Measurements from ENCODE around the gene ADGRG6. TPM values are rescaled to one million over a fixed set of nuclear protein-coding genes. Genes with fewer than 3 reads are reported as not detected.

Gene ADGRG6
- polyA plus RNA-seq, 1 experiment: 25.4 TPM

DNA sequence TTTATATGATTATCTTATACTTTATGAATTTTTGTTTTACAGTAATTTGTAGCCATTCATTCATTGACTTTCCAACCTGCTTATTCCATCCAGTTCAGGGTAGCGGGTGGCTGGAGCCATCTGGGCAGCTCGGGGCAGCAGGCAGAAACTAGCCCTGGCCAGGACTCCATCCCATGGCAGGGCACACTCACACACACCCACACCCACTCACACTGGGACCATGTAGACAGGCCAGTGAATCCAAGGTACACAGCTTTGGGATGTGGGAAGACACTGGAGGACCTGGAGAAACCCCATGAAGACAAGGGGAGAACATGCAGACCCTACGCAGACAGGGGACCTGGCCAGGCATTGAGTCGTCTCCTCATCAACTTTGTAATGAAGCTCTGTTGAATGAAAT lies 84.8 kb downstream of the ADGRG6 start:
- POLR2A ChIA-PET: no interaction called here
- Histone ChIP-seq H3K4me3 (ENCODE audit: low read depth, low read length) (no peak overlapping the region), H3K27me3 (ENCODE audit: control insufficient read depth, insufficient read depth, low read length) (no peaks in the 10 kb centered on the region), H3K36me3 (ENCODE audit: control insufficient read depth, insufficient read depth, low read length) (no peaks in the 10 kb centered on the region; the same call in 1 of the 2 replicates)
- TF ChIP-seq, protein P1, sequence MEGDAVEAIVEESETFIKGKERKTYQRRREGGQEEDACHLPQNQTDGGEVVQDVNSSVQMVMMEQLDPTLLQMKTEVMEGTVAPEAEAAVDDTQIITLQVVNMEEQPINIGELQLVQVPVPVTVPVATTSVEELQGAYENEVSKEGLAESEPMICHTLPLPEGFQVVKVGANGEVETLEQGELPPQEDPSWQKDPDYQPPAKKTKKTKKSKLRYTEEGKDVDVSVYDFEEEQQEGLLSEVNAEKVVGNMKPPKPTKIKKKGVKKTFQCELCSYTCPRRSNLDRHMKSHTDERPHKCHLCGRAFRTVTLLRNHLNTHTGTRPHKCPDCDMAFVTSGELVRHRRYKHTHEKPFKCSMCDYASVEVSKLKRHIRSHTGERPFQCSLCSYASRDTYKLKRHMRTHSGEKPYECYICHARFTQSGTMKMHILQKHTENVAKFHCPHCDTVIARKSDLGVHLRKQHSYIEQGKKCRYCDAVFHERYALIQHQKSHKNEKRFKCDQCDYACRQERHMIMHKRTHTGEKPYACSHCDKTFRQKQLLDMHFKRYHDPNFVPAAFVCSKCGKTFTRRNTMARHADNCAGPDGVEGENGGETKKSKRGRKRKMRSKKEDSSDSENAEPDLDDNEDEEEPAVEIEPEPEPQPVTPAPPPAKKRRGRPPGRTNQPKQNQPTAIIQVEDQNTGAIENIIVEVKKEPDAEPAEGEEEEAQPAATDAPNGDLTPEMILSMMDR (IDR thresholded peaks at IDR 0.05; ENCODE audit: insufficient read depth, low read depth, low read length): no peak
- no peak for DNase-seq (ENCODE audit: low read depth)
- CTCF ChIA-PET: interaction anchor here (0.6 to 2.4 kb wide), 10 partner anchors 9 to 243 kb away, joined by 3 to 10 read pairs (median 6); partner anchors contain the start of genes ADGRG6, NMBR and VTA1

- no peak for DNase-seq (ENCODE audit: low read depth)
- H3K36me3 ChIP-seq (ENCODE audit: control insufficient read depth, insufficient read depth, low read length): no peaks in the 10 kb centered on the region; the same call in 1 of the 2 replicates
- H3K27me3 ChIP-seq (ENCODE audit: control insufficient read depth, insufficient read depth, low read length): no peaks in the 10 kb centered on the region
- no peak overlapping the region for H3K4me3 ChIP-seq (ENCODE audit: low read depth, low read length)
- POLR2A ChIA-PET: no interaction called here
- CTCF ChIA-PET: interaction anchor here (0.6 to 2.4 kb wide), 19 partner anchors 8 to 399 kb away, joined by 3 to 10 read pairs (median 4); partner anchors contain the start of genes ADGRG6, NMBR and VTA1
- TF ChIP-seq, protein P1 (IDR thresholded peaks at IDR 0.05; ENCODE audit: insufficient read depth, low read depth, low read length): peak; percentile 71
These were observed 86.4 kb downstream of the ADGRG6 start for GRCh38 chr6:142387997-142388815.

GRCh38 chr6:142395266-142395665 lies 93.5 kb downstream of the ADGRG6 start:
- H3K4me3 ChIP-seq (ENCODE audit: low read depth, low read length): no peak overlapping the region
- ChIA-PET POLR2A (no interaction called here), CTCF (interaction anchor here (0.7 kb wide), 1 partner anchor 10 kb away, joined by 3 read pairs; no protein-coding TSS in a partner anchor)
- TF ChIP-seq, protein P1 (IDR thresholded peaks at IDR 0.05; ENCODE audit: insufficient read depth, low read depth, low read length): no peak
- no peak for DNase-seq (ENCODE audit: low read depth)
- no peaks in the 10 kb centered on the region for H3K36me3 ChIP-seq (ENCODE audit: control insufficient read depth, insufficient read depth, low read length)
- no peaks in the 10 kb centered on the region for H3K27me3 ChIP-seq (ENCODE audit: control insufficient read depth, insufficient read depth, low read length)

- H3K36me3 ChIP-seq (ENCODE audit: control insufficient read depth, insufficient read depth, low read length): no peaks in the 10 kb centered on the region
- TF ChIP-seq, protein P1 (IDR thresholded peaks at IDR 0.05; ENCODE audit: insufficient read depth, low read depth, low read length): no peak
- no peak overlapping the region for H3K4me3 ChIP-seq (ENCODE audit: low read depth, low read length)
- no peaks in the 10 kb centered on the region for H3K27me3 ChIP-seq (ENCODE audit: control insufficient read depth, insufficient read depth, low read length)
- CTCF ChIA-PET: interaction anchor here (1.3 to 1.6 kb wide), 2 partner anchors 9 to 188 kb away, joined by 5 to 6 read pairs; no protein-coding TSS in a partner anchor
- no peak for DNase-seq (ENCODE audit: low read depth)
- POLR2A ChIA-PET: no interaction called here
These were observed 94.0 kb downstream of the ADGRG6 start for GRCh38 chr6:142395768-142396231.

GRCh38 chr6:142398353-142398752 lies 96.5 kb downstream of the ADGRG6 start:
- Histone ChIP-seq H3K27me3 (ENCODE audit: control insufficient read depth, insufficient read depth, low read length) (no peaks in the 10 kb centered on the region), H3K36me3 (ENCODE audit: control insufficient read depth, insufficient read depth, low read length) (no peaks in the 10 kb centered on the region), H3K4me3 (ENCODE audit: low read depth, low read length) (no peak overlapping the region)
- TF ChIP-seq, protein P1 (IDR thresholded peaks at IDR 0.05; ENCODE audit: insufficient read depth, low read depth, low read length): no peak
- ChIA-PET POLR2A (no interaction called here), CTCF (no interaction called here)
- DNase-seq (ENCODE audit: low read depth): no peak

Measured in BJ (cell line).